Measurements from ENCODE around the gene ATP13A3. TPM values are rescaled to one million over a fixed set of nuclear protein-coding genes. Genes with fewer than 3 reads are reported as not detected.

Gene ATP13A3
- total and polyA plus RNA-seq, 4 donors = 33.6 to 257 (median 56.4) TPM

- H3K27me3 ChIP-seq (ENCODE audit: control insufficient read depth in 4 of 4, insufficient read depth in 4 of 4, low read length in 3 of 4) = no peaks in the 10 kb centered on the region
- no peak overlapping the region for H3K9ac ChIP-seq (ENCODE audit: low read depth in 1 of 2, low read length in 2 of 2)
- peaks cover 0 to 4% (median under 1%) of the 10 kb centered on the region in 4 donors for H3K4me1 ChIP-seq (ENCODE audit: control insufficient read depth in 4 of 4, insufficient read depth in 4 of 4, low read length in 3 of 4)
- H3K36me3 ChIP-seq (ENCODE audit: control insufficient read depth in 4 of 4, insufficient read depth in 3 of 4, low read depth in 1 of 4, low read length in 3 of 4) = no peaks in the 10 kb centered on the region
- TF ChIP-seq RXRA (IDR thresholded peaks at IDR 0.05) = no peak
- no peak for TF ChIP-seq GABPA (IDR thresholded peaks at IDR 0.05 in 1 of 2, conservative IDR thresholded peaks at IDR 0.05 in 1 of 2)
- TF ChIP-seq CTCF (IDR thresholded peaks at IDR 0.05; ENCODE audit: low read depth, low read length, missing input control) = no peak
- no peak for TF ChIP-seq JUND (IDR thresholded peaks at IDR 0.05)
- no peak for TF ChIP-seq MAX (IDR thresholded peaks at IDR 0.05)
- TF ChIP-seq NR2F2 (IDR thresholded peaks at IDR 0.05) = no peak
- TF ChIP-seq YY1 (IDR thresholded peaks at IDR 0.05) = no peak
- TF ChIP-seq EGR1 (IDR thresholded peaks at IDR 0.05; ENCODE audit: low read depth in 2 of 2) = no peak
- TF ChIP-seq FOXA2 (IDR thresholded peaks at IDR 0.05) = no peak
- no peak for TF ChIP-seq FOXA1 (IDR thresholded peaks at IDR 0.05)
- TF ChIP-seq HNF4G (IDR thresholded peaks at IDR 0.05) = no peak
- no peak for TF ChIP-seq ATF3 (IDR thresholded peaks at IDR 0.05)
- no peak for TF ChIP-seq ZBTB33 (IDR thresholded peaks at IDR 0.05)
- TF ChIP-seq HNF4A (conservative IDR thresholded peaks at IDR 0.05) = no peak
- no peak for TF ChIP-seq SP1 (IDR thresholded peaks at IDR 0.05)
- TF ChIP-seq TAF1 (conservative IDR thresholded peaks at IDR 0.05) = no peak
- TF ChIP-seq REST (IDR thresholded peaks at IDR 0.05) = no peak
- no peak for TF ChIP-seq RAD21 (IDR thresholded peaks at IDR 0.05)
- DNase-seq (ENCODE audit: low spot score) = no peak
- H3K4me3 ChIP-seq (ENCODE audit: low read depth in 1 of 3, low read length in 3 of 3) = no peak overlapping the region
- H3K9me3 ChIP-seq (ENCODE audit: control insufficient read depth in 4 of 4, low read length in 3 of 4) = no peaks in the 10 kb centered on the region
- H3K27ac ChIP-seq (ENCODE audit: low read depth in 1 of 2, low read length in 2 of 2) = no peak overlapping the region
- 96% methylated on average over 2 of the region's 2 CpGs for WGBS
These were observed 16.3 kb upstream of the ATP13A3 start for GRCh38 chr3:194503081-194503531.
